PFSK-1 (cell line): ENCODE results near the gene MYO5B.

Experiments used
- FOXP2 ChIP-seq: optimal IDR thresholded peaks from 2 replicates; pipeline ENCODE3; 2011; ENCODE audit warnings: borderline replicate concordance, control low read depth, inconsistent platforms; ENCODE audit not compliant: insufficient read depth; ENCODE audit errors: extremely low read length, extremely low read depth
- POLR2AphosphoS5 ChIP-seq: IDR thresholded peaks from 2 replicates; pipeline ENCODE4 v1.6.1; 2012; ENCODE audit warnings: low read depth, mild to moderate bottlenecking, control low read depth, low read length, moderate library complexity
- SIN3A ChIP-seq: IDR thresholded peaks from 2 replicates; pipeline ENCODE4 v1.6.1; 2012; ENCODE audit warnings: mild to moderate bottlenecking, low read length, moderate library complexity, borderline replicate concordance; ENCODE audit not compliant: insufficient read depth
- TAF1 ChIP-seq: IDR thresholded peaks from 2 replicates; pipeline ENCODE4 v1.6.1; 2012; ENCODE audit warnings: low read length, control low read depth, borderline replicate concordance; ENCODE audit not compliant: insufficient read depth
- TF ChIP-seq, protein P1 (sequence below), 2 experiments: IDR thresholded peaks; 2 replicates each; pipeline versions ENCODE4 v1.6.1 to v1.8.0; 2011 to 2012; ENCODE audit warnings: low read depth in 2 of 2, low read length in 2 of 2, control low read depth in 1 of 2, inconsistent platforms in 1 of 2, mild to moderate bottlenecking in 1 of 2, moderate library complexity in 1 of 2; ENCODE audit not compliant: insufficient read depth in 1 of 2

MYO5B gene

DNA sequence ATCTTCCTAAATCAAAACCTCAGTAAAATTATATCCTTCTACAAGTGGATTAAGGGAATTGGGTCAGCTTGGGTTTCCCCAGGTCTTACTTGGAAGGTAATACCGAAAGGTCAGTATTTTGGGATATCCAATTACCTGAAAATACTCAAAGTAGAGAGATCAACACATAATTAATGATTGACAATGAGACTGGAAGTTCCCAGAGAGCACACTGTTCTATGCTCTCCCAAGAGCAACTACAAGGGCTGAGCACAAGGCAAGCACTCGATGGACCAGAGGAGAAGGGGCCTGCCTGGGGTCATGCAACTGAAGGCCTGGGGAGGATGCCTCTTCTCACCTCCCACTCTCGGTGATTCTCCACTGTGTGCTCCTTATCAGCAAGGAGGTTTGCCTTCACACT is 222.4 kb downstream of the MYO5B start:
- TF ChIP-seq POLR2AphosphoS5, result no peak
- no peak for TF ChIP-seq TAF1
- TF ChIP-seq, protein P1, sequence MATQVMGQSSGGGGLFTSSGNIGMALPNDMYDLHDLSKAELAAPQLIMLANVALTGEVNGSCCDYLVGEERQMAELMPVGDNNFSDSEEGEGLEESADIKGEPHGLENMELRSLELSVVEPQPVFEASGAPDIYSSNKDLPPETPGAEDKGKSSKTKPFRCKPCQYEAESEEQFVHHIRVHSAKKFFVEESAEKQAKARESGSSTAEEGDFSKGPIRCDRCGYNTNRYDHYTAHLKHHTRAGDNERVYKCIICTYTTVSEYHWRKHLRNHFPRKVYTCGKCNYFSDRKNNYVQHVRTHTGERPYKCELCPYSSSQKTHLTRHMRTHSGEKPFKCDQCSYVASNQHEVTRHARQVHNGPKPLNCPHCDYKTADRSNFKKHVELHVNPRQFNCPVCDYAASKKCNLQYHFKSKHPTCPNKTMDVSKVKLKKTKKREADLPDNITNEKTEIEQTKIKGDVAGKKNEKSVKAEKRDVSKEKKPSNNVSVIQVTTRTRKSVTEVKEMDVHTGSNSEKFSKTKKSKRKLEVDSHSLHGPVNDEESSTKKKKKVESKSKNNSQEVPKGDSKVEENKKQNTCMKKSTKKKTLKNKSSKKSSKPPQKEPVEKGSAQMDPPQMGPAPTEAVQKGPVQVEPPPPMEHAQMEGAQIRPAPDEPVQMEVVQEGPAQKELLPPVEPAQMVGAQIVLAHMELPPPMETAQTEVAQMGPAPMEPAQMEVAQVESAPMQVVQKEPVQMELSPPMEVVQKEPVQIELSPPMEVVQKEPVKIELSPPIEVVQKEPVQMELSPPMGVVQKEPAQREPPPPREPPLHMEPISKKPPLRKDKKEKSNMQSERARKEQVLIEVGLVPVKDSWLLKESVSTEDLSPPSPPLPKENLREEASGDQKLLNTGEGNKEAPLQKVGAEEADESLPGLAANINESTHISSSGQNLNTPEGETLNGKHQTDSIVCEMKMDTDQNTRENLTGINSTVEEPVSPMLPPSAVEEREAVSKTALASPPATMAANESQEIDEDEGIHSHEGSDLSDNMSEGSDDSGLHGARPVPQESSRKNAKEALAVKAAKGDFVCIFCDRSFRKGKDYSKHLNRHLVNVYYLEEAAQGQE (IDR thresholded peaks at IDR 0.05; ENCODE audit: insufficient read depth in 1 of 2, low read depth in 2 of 2, low read length in 2 of 2), result no peak
- TF ChIP-seq FOXP2, result no peak

DNA sequence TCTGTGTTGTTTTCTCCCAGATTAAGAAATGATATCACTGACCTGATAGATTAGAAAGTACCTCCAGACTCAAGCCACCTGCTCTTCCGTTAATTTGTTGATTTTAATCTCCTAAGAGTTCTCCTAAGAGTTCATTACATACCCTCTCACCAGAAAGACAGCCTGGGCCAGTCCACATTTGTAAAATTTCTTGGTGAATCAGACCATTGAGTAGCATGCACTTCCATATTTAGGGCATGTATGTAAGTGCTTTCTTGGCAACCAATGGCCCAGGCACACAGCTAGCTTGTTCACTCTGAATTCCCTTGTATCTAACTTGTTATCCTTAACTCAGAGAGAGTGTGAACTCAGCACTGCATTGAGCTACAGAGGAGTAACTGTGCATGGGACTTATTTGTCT is 223.5 kb downstream of the MYO5B start:
- TF ChIP-seq, protein P1 (IDR thresholded peaks at IDR 0.05; ENCODE audit: insufficient read depth in 1 of 2, low read depth in 2 of 2, low read length in 2 of 2), result no peak
- TF ChIP-seq SIN3A (no peak), TAF1 (no peak), FOXP2 (no peak), POLR2AphosphoS5 (no peak)

DNA sequence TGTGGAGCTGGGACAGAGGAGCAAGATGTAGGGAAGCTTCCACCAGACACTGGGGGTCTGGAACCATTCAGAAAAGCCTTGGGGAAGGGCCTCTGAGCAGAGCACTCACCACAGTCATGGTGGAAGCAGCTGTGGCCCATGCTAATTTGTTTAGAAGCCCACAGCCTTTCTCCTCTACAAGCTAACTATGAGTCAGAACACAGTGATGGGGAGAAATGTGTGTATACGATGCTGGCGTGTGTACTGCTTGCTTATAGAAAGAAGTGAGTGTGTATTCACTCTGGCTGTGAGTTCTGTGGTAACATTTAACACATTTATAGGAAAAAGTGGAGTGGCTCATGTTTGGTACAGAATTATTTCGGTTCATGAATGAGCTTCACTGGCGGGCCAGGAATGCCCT is 224.6 kb downstream of the MYO5B start:
- TF ChIP-seq FOXP2, result no peak
- no peak for TF ChIP-seq SIN3A
- TF ChIP-seq, protein P1 (IDR thresholded peaks at IDR 0.05; ENCODE audit: insufficient read depth in 1 of 2, low read depth in 2 of 2, low read length in 2 of 2), result no peak
- TF ChIP-seq POLR2AphosphoS5, result no peak
- TF ChIP-seq TAF1, result no peak

DNA sequence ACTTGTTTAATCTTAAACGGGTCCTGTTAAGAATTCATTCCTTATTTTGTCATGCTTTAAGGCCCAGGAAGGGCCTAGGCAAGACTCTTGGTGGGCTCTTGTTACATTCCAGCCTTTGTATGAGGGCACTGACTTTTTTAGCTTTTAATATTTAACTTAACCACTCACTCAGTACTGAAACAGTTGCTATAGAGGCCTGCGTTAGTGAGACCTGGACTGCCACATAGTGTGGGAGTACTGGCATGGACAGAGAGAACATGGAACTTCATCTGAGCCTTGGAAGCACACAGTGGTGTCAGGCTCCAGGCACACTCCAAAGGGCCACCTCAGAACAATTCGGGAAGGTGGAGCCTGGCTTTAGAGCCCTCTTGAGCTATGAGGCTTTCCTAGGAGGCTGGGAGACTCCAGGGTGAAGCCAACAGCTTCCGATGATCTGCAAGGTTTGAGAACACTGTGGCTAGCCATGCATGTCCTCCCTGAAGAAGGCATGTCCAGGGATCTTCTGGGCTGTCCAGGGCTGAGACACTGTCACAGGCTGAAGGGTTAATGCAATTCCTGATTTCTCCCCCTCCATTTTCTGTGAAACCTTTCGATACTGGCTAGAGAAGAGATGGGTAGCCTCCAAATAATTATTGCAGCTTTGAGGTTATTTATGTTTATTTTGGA is 226.2 kb downstream of the MYO5B start:
- TF ChIP-seq FOXP2 (no peak), TAF1 (no peak), SIN3A (no peak), POLR2AphosphoS5 (no peak)
- TF ChIP-seq, protein P1 (IDR thresholded peaks at IDR 0.05; ENCODE audit: insufficient read depth in 1 of 2, low read depth in 2 of 2, low read length in 2 of 2), result no peak
